Upper lobe of left lung (tissue), 6 donors: ENCODE measurements around the gene BEND7. TPM values are rescaled to one million over a fixed set of nuclear protein-coding genes. Genes with fewer than 3 reads are reported as not detected.
"Not testable (repeated sequence)": the region's sequence is repeated elsewhere in the genome, so short reads cannot be mapped to it uniquely, and the experiment has no call there.

Experiments
- ATAC-seq, 2 donors: fragments of 200-7000 bp; cut with Tn5 transposase; one replicate each; pipeline ENCODE4 v1.9.1; 2022; ENCODE audit warnings: mild to moderate bottlenecking in 2 of 2, moderate library complexity in 2 of 2; ENCODE audit not compliant: low FRiP score in 2 of 2
- DNase-seq, 2 donors: peaks; one replicate each; pipeline ENCODE4 v3.0.0-alpha.2; 2019 to 2020
- H3K27ac ChIP-seq, 4 donors: fragments of 200-600 bp; sonication (generic); one replicate each; pipeline ENCODE4 v1.5.1; 2016 to 2019
- H3K27me3 ChIP-seq, 4 donors: fragments of 200-600 bp; sonication (generic); one replicate each; pipeline ENCODE4 v1.5.1; 2017 to 2019
- H3K36me3 ChIP-seq, 4 donors: fragments of 200-600 bp; sonication (generic); one replicate each; pipeline ENCODE4 v1.5.1; 2016 to 2019
- H3K4me1 ChIP-seq, 4 donors: fragments of 200-600 bp; sonication (generic); one replicate each; pipeline ENCODE4 v1.5.1; 2018 to 2019
- H3K4me3 ChIP-seq, 4 donors: fragments of 200-600 bp; sonication (generic); one replicate each; pipeline ENCODE4 v1.5.1; 2017 to 2019; ENCODE audit warnings: mild to moderate bottlenecking in 2 of 4, moderate library complexity in 1 of 4
- H3K9me3 ChIP-seq, 4 donors: fragments of 200-600 bp; sonication (generic); one replicate each; pipeline ENCODE4 v1.5.1; 2018 to 2019
- EP300 ChIP-seq, 4 donors: sonication (generic); formaldehyde crosslinking; IDR thresholded peaks; one replicate each; pipeline ENCODE4 v1.5.1; 2017; ENCODE audit warnings: antibody characterized with exemption in 4 of 4, control low read depth in 2 of 4
- POLR2A ChIP-seq, 4 donors: fragments of 450-650 bp; IDR thresholded peaks; one replicate each; pipeline ENCODE4 v1.5.1; 2016 to 2017; ENCODE audit warnings: antibody characterized with exemption in 4 of 4, mild to moderate bottlenecking in 2 of 4
- POLR2AphosphoS5 ChIP-seq, 2 donors: sonication (generic); formaldehyde crosslinking; IDR thresholded peaks; one replicate each; pipeline ENCODE4 v1.5.1; 2017; ENCODE audit warnings: antibody characterized with exemption in 2 of 2
- WGBS, 2 donors: methylation state at CpG; one replicate each; pipeline ENCODE4 v1.1.5; 2017 to 2018; 5-methylcytosine and 5-hydroxymethylcytosine counted together
- total RNA-seq, 6 donors: library from RNA; depleted of rRNA in 4 of 6; stranded (reverse); fragments of >200 nt in 4 of 6; gene quantifications; one replicate each; pipeline versions ENCODE4 v1.1.0 to v1.2.1, GENCODE V29; 2016 to 2021
- TF ChIP-seq, protein P1 (sequence below), 6 experiments: fragments of 450-650 bp in 4 of 6; fragments of 200-600 bp in 2 of 6; sonication (generic) in 2 of 6; IDR thresholded peaks; one replicate each; pipeline ENCODE4 v1.5.1; 2016 to 2019; ENCODE audit warnings: antibody characterized with exemption in 6 of 6
- donor health status: DM: no; HTN: no; CAD: no; lungs with moderate emphysema.
- donor health status: DM: no; HTN: yes; CAD: no; lungs with severe emphysema.

BEND7 gene
- total RNA-seq, 6 donors from 2014 or later, result 12.4 to 57.6 (median 26.4) TPM

GRCh38 chr10:13441476-13441875, 87.3 kb downstream of the BEND7 start:
- Histone ChIP-seq H3K27me3 (peaks cover 0 to 8% (median 0%) of the 10 kb centered on the region in 4 donors), H3K4me1 (peaks cover 0 to 17% (median 12%) of the 10 kb centered on the region in 4 donors), H3K27ac (no peak overlapping the region), H3K36me3 (peaks cover 0 to 8% (median 0%) of the 10 kb centered on the region in 4 donors), H3K9me3 (no peaks in the 10 kb centered on the region), H3K4me3 (no peak overlapping the region)
- WGBS, 2 donors, result 78 to 80% methylated on average over 7 of the region's 7 CpGs
- TF ChIP-seq, protein P1, sequence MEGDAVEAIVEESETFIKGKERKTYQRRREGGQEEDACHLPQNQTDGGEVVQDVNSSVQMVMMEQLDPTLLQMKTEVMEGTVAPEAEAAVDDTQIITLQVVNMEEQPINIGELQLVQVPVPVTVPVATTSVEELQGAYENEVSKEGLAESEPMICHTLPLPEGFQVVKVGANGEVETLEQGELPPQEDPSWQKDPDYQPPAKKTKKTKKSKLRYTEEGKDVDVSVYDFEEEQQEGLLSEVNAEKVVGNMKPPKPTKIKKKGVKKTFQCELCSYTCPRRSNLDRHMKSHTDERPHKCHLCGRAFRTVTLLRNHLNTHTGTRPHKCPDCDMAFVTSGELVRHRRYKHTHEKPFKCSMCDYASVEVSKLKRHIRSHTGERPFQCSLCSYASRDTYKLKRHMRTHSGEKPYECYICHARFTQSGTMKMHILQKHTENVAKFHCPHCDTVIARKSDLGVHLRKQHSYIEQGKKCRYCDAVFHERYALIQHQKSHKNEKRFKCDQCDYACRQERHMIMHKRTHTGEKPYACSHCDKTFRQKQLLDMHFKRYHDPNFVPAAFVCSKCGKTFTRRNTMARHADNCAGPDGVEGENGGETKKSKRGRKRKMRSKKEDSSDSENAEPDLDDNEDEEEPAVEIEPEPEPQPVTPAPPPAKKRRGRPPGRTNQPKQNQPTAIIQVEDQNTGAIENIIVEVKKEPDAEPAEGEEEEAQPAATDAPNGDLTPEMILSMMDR (IDR thresholded peaks at IDR 0.05), result no peak
- no peak for TF ChIP-seq POLR2A (IDR thresholded peaks at IDR 0.05)
- TF ChIP-seq POLR2AphosphoS5 (IDR thresholded peaks at IDR 0.05), result no peak
- no peak for TF ChIP-seq EP300 (IDR thresholded peaks at IDR 0.05)
- DNase-seq, result no peak
- no peak for ATAC-seq

GRCh38 chr10:13440185-13441061, 88.4 kb downstream of the BEND7 start:
- H3K4me1 ChIP-seq, result peaks cover 0 to 17% (median 12%) of the 10 kb centered on the region in 4 donors
- 13 to 38% methylated on average over 5 to 30 of the region's 30 CpGs for WGBS, 2 donors
- H3K4me3 ChIP-seq, result peak overlapping the region in 3 of 4 donors; percentile 15 to 44 (median 37)
- H3K27me3 ChIP-seq, result peaks cover 0 to 8% (median 0%) of the 10 kb centered on the region in 4 donors
- ATAC-seq (peak; percentile 88 to 89), DNase-seq (peak; percentile 58 to 89)
- TF ChIP-seq, protein P1 (IDR thresholded peaks at IDR 0.05), result peak; percentile 62 to 87 (median 77)
- no peak for TF ChIP-seq POLR2A (IDR thresholded peaks at IDR 0.05)
- H3K27ac ChIP-seq, result no peak overlapping the region
- H3K9me3 ChIP-seq, result no peaks in the 10 kb centered on the region
- H3K36me3 ChIP-seq, result no peaks in the 10 kb centered on the region

DNA sequence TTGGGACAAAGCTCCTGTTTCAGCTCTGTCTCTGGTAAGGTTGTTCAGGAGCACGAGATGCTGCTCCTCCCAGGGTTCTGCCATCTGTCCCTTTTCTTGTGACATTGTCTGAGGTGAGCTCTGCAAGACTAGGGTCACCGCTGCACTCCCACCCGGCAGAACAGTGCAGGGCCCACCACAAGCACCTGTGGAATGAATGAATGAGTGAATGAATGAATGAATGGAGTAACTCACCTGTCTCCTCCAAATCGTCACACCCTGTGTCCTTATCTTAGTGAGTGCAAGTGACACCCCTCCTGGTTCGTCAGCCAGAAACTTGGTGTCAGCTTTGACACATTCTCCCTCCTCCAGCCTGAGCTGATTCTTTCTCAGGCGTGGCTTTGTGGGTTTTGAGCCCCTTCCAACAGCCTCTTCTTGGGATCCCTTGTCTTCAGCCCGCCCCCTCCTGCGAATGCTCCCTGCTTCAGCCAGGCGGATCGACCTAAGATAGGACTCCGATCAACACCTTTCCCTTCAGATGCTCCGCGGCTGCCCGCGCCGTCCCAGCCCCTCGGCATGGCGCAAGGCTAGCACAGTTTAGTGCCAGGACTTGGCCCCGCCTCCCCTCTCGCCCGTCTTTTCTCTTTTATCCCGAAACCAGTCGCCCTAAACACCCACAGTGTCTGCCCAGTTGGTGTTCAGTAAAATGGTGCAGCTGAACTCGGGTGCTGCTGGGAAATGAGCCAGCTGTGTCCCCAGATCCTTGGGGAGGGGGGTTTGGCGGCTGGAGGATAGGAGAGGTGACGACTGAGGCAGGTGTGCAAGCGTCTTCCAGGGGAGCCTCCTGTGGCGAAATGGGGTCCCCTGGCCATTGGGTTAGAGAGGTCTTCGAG, 89.3 kb downstream of the BEND7 start:
- Histone ChIP-seq H3K9me3 (no peaks in the 10 kb centered on the region), H3K27me3 (peaks cover 0 to 8% (median 0%) of the 10 kb centered on the region in 4 donors), H3K4me3 (peak overlapping the region in 3 of 4 donors; percentile 15 to 44 (median 37)), H3K36me3 (no peaks in the 10 kb centered on the region), H3K4me1 (peaks cover 0 to 17% (median 12%) of the 10 kb centered on the region in 4 donors), H3K27ac (no peak overlapping the region)
- WGBS, 2 donors, result 22 to 24% methylated on average over 17 to 28 of the region's 29 CpGs
- TF ChIP-seq POLR2AphosphoS5 (IDR thresholded peaks at IDR 0.05), result no peak
- TF ChIP-seq EP300 (IDR thresholded peaks at IDR 0.05), result no peak
- no peak for TF ChIP-seq POLR2A (IDR thresholded peaks at IDR 0.05)
- TF ChIP-seq, protein P1 (IDR thresholded peaks at IDR 0.05), result no peak
- peak; percentile 52 to 66 for ATAC-seq
- peak in 1 of 2 donors; percentile 85 for DNase-seq

GRCh38 chr10:13437026-13437555, 91.7 kb downstream of the BEND7 start:
- DNase-seq (no peak), ATAC-seq (no peak)
- H3K36me3 ChIP-seq, result no peaks in the 10 kb centered on the region
- no peaks in the 10 kb centered on the region for H3K9me3 ChIP-seq
- no peak overlapping the region for H3K27ac ChIP-seq
- peaks cover 0 to 8% (median 0%) of the 10 kb centered on the region in 4 donors for H3K27me3 ChIP-seq
- no peak overlapping the region for H3K4me3 ChIP-seq
- no peak for TF ChIP-seq POLR2AphosphoS5 (IDR thresholded peaks at IDR 0.05)
- TF ChIP-seq, protein P1 (IDR thresholded peaks at IDR 0.05), result no peak
- TF ChIP-seq POLR2A (IDR thresholded peaks at IDR 0.05), result no peak
- TF ChIP-seq EP300 (IDR thresholded peaks at IDR 0.05), result no peak
- WGBS, 2 donors, result 64 to 70% methylated on average over 13 to 16 of the region's 16 CpGs
- H3K4me1 ChIP-seq, result peaks cover 0 to 17% (median 12%) of the 10 kb centered on the region in 4 donors

- H3K27me3 ChIP-seq, H3K9me3 ChIP-seq, DNase-seq, H3K4me1 ChIP-seq, H3K4me3 ChIP-seq, H3K27ac ChIP-seq, H3K36me3 ChIP-seq, ATAC-seq: not testable (repeated sequence)
- WGBS, 2 donors, result 91 to 92% methylated on average over 8 of the region's 8 CpGs
Observed at GRCh38 chr10:13427943-13428342, 100.9 kb downstream of the BEND7 start.
